Activated T-cell treated with anti-CD3 and anti-CD28 coated beads, Interleukin-2, amount 50 U/mL, for 24 hours (primary cell): ENCODE data around the gene ZBTB8OS.
"Not testable (repeated sequence)": the region's sequence is repeated elsewhere in the genome, so short reads cannot be mapped to it uniquely, and the experiment has no call there.

Experiments used
- DNase-seq: peaks from one replicate; pipeline ENCODE4 v3.0.0-alpha.2; 2020
- H3K27ac Mint-ChIP-seq: 2 replicates; pipeline ENCODE4 v1.8.0; 2020; ENCODE audit warnings: mild to moderate bottlenecking, mixed read lengths
- H3K27me3 Mint-ChIP-seq: 2 replicates; pipeline ENCODE4 v1.8.0; 2020; ENCODE audit warnings: mixed read lengths
- H3K36me3 Mint-ChIP-seq: 2 replicates; pipeline ENCODE4 v1.8.0; 2020; ENCODE audit warnings: low read depth, mixed read lengths
- H3K4me1 Mint-ChIP-seq: 2 replicates; pipeline ENCODE4 v1.8.0; 2020; ENCODE audit warnings: low read depth, mixed read lengths
- H3K4me3 Mint-ChIP-seq: 2 replicates; pipeline ENCODE4 v1.8.0; 2020; ENCODE audit warnings: mild to moderate bottlenecking, moderate library complexity, mixed read lengths
- H3K9me3 Mint-ChIP-seq: 2 replicates; pipeline ENCODE4 v1.8.0; 2020; ENCODE audit warnings: mixed read lengths

ZBTB8OS gene

GRCh38 chr1:32635508-32636277, 14.7 kb downstream of the ZBTB8OS start:
- H3K27me3 Mint-ChIP-seq, result no peaks in the 10 kb centered on the region
- H3K4me1 Mint-ChIP-seq, result peaks cover 15% of the 10 kb centered on the region
- peak overlapping the region; percentile 45 for H3K27ac Mint-ChIP-seq
- H3K4me3 Mint-ChIP-seq, result no peak overlapping the region
- H3K36me3 Mint-ChIP-seq, result peaks cover 53% of the 10 kb centered on the region
- DNase-seq, result no peak
- no peaks in the 10 kb centered on the region for H3K9me3 Mint-ChIP-seq

GRCh38 chr1:32632829-32633228, 17.5 kb downstream of the ZBTB8OS start:
- no peak overlapping the region for H3K27ac Mint-ChIP-seq
- H3K4me1 Mint-ChIP-seq, result peaks cover 15% of the 10 kb centered on the region
- H3K9me3 Mint-ChIP-seq, result no peaks in the 10 kb centered on the region
- no peaks in the 10 kb centered on the region for H3K27me3 Mint-ChIP-seq
- H3K4me3 Mint-ChIP-seq, result no peak overlapping the region
- no peak for DNase-seq
- peaks cover 74% of the 10 kb centered on the region for H3K36me3 Mint-ChIP-seq

- H3K4me3 Mint-ChIP-seq, H3K27ac Mint-ChIP-seq, H3K27me3 Mint-ChIP-seq, H3K9me3 Mint-ChIP-seq, DNase-seq: not testable (repeated sequence)
- H3K4me1 Mint-ChIP-seq, result peaks cover 18% of the 10 kb centered on the region
- peaks cover 78% of the 10 kb centered on the region for H3K36me3 Mint-ChIP-seq
Measured at GRCh38 chr1:32630173-32630572, 20.2 kb downstream of the ZBTB8OS start.

GRCh38 chr1:32627596-32628162, 22.7 kb downstream of the ZBTB8OS start:
- Mint-ChIP-seq H3K4me3 (no peak overlapping the region), H3K9me3 (peaks cover 3% of the 10 kb centered on the region), H3K27me3 (no peaks in the 10 kb centered on the region), H3K36me3 (peaks cover 79% of the 10 kb centered on the region), H3K4me1 (peaks cover 31% of the 10 kb centered on the region), H3K27ac (peak overlapping the region; percentile 84)
- DNase-seq, result no peak

- no peak overlapping the region for H3K4me3 Mint-ChIP-seq
- peaks cover 83% of the 10 kb centered on the region for H3K36me3 Mint-ChIP-seq
- peaks cover 37% of the 10 kb centered on the region for H3K4me1 Mint-ChIP-seq
- peaks cover 3% of the 10 kb centered on the region for H3K9me3 Mint-ChIP-seq
- DNase-seq, result no peak
- H3K27ac Mint-ChIP-seq, result no peak overlapping the region
- H3K27me3 Mint-ChIP-seq, result no peaks in the 10 kb centered on the region
Measured at GRCh38 chr1:32626176-32626575, 24.2 kb downstream of the ZBTB8OS start.

GRCh38 chr1:32623775-32624174, 26.6 kb downstream of the ZBTB8OS start:
- Mint-ChIP-seq H3K4me1 (peaks cover 50% of the 10 kb centered on the region), H3K9me3 (peaks cover 3% of the 10 kb centered on the region), H3K27me3 (no peaks in the 10 kb centered on the region), H3K27ac (peak overlapping the region; percentile 92), H3K36me3 (peaks cover 89% of the 10 kb centered on the region), H3K4me3 (no peak overlapping the region)
- peak; percentile 43 for DNase-seq

GRCh38 chr1:32622806-32623681, 27.3 kb downstream of the ZBTB8OS start:
- Mint-ChIP-seq H3K36me3 (peaks cover 84% of the 10 kb centered on the region), H3K9me3 (peaks cover 3% of the 10 kb centered on the region), H3K27ac (peak overlapping the region; percentile 92), H3K4me3 (peak overlapping the region; percentile 10), H3K27me3 (no peaks in the 10 kb centered on the region), H3K4me1 (peaks cover 50% of the 10 kb centered on the region)
- no peak for DNase-seq

- no peak overlapping the region for H3K27ac Mint-ChIP-seq
- peaks cover 81% of the 10 kb centered on the region for H3K36me3 Mint-ChIP-seq
- no peak overlapping the region for H3K4me3 Mint-ChIP-seq
- no peak for DNase-seq
- peaks cover 44% of the 10 kb centered on the region for H3K4me1 Mint-ChIP-seq
- peaks cover 3% of the 10 kb centered on the region for H3K9me3 Mint-ChIP-seq
- H3K27me3 Mint-ChIP-seq, result no peaks in the 10 kb centered on the region
Measured at GRCh38 chr1:32622205-32622604, 28.1 kb downstream of the ZBTB8OS start.

- Mint-ChIP-seq H3K9me3 (peaks cover 3% of the 10 kb centered on the region), H3K4me1 (peaks cover 39% of the 10 kb centered on the region), H3K4me3 (no peak overlapping the region), H3K36me3 (peaks cover 74% of the 10 kb centered on the region), H3K27ac (peak overlapping the region; percentile 57), H3K27me3 (no peaks in the 10 kb centered on the region)
- DNase-seq, result no peak
Measured at GRCh38 chr1:32619701-32620485, 30.5 kb downstream of the ZBTB8OS start.

- no peak overlapping the region for H3K27ac Mint-ChIP-seq
- no peaks in the 10 kb centered on the region for H3K27me3 Mint-ChIP-seq
- no peaks in the 10 kb centered on the region for H3K9me3 Mint-ChIP-seq
- H3K36me3 Mint-ChIP-seq, result peaks cover 64% of the 10 kb centered on the region
- no peak overlapping the region for H3K4me3 Mint-ChIP-seq
- H3K4me1 Mint-ChIP-seq, result peaks cover 30% of the 10 kb centered on the region
- DNase-seq, result no peak
Measured at GRCh38 chr1:32618673-32619221, 31.6 kb downstream of the ZBTB8OS start.

GRCh38 chr1:32613472-32613871, 36.9 kb downstream of the ZBTB8OS start:
- peaks cover 7% of the 10 kb centered on the region for H3K4me1 Mint-ChIP-seq
- no peaks in the 10 kb centered on the region for H3K9me3 Mint-ChIP-seq
- no peak overlapping the region for H3K4me3 Mint-ChIP-seq
- no peak overlapping the region for H3K27ac Mint-ChIP-seq
- H3K27me3 Mint-ChIP-seq, result peaks cover 3% of the 10 kb centered on the region
- H3K36me3 Mint-ChIP-seq, result peaks cover 14% of the 10 kb centered on the region
- DNase-seq, result no peak

- Mint-ChIP-seq H3K36me3 (peaks cover 9% of the 10 kb centered on the region), H3K27ac (no peak overlapping the region), H3K4me3 (peak overlapping the region; percentile 67), H3K27me3 (peaks cover 3% of the 10 kb centered on the region), H3K4me1 (peaks cover 7% of the 10 kb centered on the region), H3K9me3 (no peaks in the 10 kb centered on the region)
- peak; percentile 61 for DNase-seq
Measured at GRCh38 chr1:32612189-32612881, 38.0 kb downstream of the ZBTB8OS start.

- H3K27ac Mint-ChIP-seq, result no peak overlapping the region
- DNase-seq, result no peak
- peak overlapping the region; percentile 67 for H3K4me3 Mint-ChIP-seq
- peaks cover 7% of the 10 kb centered on the region for H3K36me3 Mint-ChIP-seq
- H3K4me1 Mint-ChIP-seq, result peaks cover 7% of the 10 kb centered on the region
- H3K27me3 Mint-ChIP-seq, result peaks cover 3% of the 10 kb centered on the region
- H3K9me3 Mint-ChIP-seq, result no peaks in the 10 kb centered on the region
Measured at GRCh38 chr1:32611859-32612188, 38.5 kb downstream of the ZBTB8OS start.
